ENCODE measurements around the gene FAM170B.

DNA sequence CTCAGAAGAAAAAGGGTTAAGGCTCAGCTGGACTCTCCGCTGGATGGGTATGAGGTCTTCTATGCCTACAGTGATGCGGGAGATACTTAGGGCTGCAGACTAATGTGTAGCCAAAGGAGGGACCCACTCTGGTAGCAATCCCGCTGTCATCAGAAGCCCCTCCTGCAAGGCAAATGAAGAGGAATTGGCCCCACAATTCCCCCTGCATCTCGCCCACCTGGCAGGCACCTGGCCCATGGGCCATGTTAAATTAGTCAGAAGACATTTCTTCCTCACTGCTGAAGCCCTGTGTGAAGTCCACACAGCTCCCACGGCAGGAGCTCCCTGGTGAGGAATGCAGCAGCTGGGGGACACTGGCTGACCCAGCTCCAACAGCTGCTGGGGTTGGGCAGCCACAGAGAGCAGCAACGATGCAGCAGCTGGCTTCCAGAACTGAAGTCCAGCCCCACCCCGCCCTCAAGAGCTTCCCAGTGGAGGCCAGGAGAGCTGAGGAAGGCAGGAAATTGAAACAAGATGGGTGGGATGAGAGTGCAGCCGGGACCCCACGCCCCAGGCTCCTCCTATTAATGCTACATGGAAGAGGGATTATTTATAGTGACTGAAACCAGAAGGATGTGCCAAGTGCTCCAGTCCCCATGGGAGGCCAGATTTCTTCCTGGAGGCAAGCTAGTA lies 24.0 kb downstream of the FAM170B start:
- TF ChIP-seq RAD21 (IDR thresholded peaks at IDR 0.05; ENCODE audit: low read length) (no peak), MAZ (IDR thresholded peaks at IDR 0.05; ENCODE audit: borderline replicate concordance, low read depth, low read length) (no peak; the same call in 1 of the 2 replicates), CEBPB (IDR thresholded peaks at IDR 0.05; ENCODE audit: low read depth, low read length) (no peak), BHLHE40 (IDR thresholded peaks at IDR 0.05; ENCODE audit: low read depth, low read length) (no peak), POLR2A (IDR thresholded peaks at IDR 0.05; ENCODE audit: low read depth, low read length) (no peak), MXI1 (IDR thresholded peaks at IDR 0.05; ENCODE audit: borderline replicate concordance, low read depth, low read length) (no peak)
- TF ChIP-seq, protein P1, sequence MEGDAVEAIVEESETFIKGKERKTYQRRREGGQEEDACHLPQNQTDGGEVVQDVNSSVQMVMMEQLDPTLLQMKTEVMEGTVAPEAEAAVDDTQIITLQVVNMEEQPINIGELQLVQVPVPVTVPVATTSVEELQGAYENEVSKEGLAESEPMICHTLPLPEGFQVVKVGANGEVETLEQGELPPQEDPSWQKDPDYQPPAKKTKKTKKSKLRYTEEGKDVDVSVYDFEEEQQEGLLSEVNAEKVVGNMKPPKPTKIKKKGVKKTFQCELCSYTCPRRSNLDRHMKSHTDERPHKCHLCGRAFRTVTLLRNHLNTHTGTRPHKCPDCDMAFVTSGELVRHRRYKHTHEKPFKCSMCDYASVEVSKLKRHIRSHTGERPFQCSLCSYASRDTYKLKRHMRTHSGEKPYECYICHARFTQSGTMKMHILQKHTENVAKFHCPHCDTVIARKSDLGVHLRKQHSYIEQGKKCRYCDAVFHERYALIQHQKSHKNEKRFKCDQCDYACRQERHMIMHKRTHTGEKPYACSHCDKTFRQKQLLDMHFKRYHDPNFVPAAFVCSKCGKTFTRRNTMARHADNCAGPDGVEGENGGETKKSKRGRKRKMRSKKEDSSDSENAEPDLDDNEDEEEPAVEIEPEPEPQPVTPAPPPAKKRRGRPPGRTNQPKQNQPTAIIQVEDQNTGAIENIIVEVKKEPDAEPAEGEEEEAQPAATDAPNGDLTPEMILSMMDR (conservative IDR thresholded peaks at IDR 0.05; ENCODE audit: low read depth, low read length): no peak

All from IMR-90 (cell line).